ENCODE results near the gene CTNND2.

Gene CTNND2

DNA sequence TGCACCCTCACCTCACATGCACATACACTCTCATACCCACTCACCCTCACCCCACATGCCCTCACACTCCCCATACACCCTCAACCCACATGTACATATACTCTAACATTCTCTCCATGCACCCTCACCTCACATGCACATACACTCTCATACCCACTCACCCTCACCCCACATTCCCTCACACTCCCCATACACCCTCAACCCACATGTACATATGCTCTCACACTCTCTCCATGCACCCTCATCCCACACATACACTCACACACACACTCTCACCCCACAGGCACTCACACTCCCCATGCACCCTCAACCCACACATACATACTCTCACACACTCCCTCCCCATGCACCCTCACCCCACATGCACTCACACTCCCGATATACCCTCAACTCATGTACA is 593.0 kb downstream of the CTNND2 start:
- no peak for DNase-seq (ENCODE audit: low spot score)

DNA sequence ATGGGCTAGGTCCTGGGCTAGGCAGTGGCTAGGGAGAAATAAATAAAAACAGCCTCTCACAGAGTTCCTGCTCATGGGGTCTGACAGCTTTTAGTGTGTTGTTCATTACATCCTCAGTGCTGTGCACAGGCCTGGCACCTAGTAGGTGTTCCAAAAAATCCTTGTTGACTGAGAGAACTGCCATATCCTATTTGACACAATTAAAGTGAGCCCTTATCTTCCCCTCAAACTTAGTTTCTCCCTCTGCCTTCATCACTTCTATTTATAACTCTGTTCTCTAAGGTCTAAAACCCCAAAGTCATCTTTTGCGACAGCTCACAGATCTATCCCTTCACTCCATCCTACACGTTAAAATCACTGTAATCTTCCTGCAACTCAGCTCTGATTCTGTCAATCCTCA is 594.1 kb downstream of the CTNND2 start:
- no peak for DNase-seq (ENCODE audit: low spot score)

DNA sequence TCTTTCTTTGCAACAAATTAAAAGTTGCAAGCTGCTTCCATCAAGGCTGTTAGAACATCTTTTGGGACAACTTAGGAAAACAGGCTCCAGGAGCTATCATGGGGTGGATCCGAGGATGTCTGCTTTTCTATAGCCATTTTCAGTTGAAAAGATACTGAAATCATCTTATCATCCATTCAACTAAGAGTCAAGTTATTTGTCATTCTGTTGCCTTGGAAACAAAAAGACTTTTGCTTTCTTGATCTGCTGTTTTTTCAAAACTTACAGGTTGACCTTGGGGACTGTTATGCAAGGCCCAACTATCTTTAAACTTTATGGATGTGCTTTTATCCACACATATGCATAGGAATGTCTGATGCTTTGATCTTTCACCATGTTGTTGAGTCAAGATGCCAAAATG is 597.9 kb downstream of the CTNND2 start:
- DNase-seq (ENCODE audit: low spot score), result no peak

DNA sequence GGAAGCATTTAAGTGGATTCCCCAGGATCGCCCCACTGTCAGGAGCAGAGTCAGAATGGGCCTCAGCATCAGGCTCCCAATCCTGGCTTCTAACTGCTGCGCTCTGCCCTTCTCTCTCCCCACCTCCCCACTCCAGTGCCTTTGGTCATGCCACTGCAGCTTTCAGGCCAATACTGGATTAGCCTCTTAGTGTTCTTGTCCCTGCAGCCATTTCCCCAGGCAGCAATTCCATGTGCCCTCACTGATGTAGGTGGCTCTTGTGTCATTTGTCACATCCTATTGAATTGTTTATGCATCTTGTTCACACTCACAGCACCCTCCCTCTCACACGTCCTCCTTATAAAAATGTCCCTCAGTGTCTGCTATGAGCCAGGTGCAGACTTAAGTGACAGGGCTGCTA is 599.0 kb downstream of the CTNND2 start:
- DNase-seq (ENCODE audit: low spot score), result no peak

DNA sequence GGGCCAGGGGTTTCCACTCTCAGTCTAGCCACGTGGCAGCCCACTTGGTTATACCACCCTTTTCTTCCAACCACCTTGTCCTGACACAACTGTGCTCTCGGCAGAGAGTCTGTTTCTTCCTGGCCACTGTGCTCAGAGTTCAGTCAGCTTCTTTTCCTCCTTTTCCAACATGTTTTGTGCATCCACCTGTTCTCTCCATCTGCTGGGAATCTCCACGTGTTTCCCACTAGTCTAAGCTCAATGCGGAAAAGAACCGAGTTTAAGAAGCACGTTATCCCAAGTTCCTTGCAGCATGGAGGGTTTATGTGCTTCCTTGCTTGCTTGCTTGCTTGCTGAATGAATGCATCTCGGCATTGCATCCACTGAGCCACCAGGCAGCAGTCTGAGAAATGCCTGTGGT is 599.6 kb downstream of the CTNND2 start:
- no peak for DNase-seq (ENCODE audit: low spot score)

DNA sequence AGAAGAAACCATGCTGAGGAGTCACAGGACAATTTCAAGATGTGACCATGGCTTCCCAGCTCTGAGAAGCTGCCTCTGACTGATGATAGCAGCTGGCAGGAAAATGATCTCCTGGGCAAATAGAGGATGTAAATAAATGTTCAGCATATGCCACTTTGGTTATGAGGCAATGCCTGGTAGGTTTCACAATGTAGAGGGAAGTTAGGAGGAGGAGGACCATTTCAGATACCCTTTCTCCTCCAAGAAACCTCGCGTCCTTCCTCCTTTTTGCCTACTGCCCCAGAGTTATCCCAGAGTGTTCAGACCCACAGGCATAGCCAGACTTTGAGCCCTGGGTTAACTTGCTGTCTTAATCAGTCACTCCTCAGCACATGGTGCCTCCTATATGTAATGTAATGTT is 601.6 kb downstream of the CTNND2 start:
- DNase-seq (ENCODE audit: low spot score), result no peak

DNA sequence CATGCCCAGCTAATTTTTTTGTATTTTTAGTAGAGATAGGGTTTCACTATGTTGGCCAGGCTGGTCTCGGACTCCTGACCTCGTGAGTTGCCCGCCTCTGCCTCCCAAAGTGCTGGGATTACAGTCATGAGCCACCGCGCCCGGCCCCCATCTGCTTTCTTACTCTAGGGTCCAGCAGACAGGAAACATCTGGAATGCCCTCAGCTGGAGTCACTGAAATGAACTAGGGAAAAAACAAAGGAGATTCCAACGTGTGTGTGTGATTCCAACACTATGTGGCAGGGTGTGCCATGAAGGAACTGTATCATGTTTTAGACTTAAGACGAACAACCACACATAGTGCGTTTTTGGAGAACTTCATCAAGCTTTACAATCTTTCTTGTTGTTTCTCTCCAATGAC is 603.1 kb downstream of the CTNND2 start:
- no peak for DNase-seq (ENCODE audit: low spot score)

DNA sequence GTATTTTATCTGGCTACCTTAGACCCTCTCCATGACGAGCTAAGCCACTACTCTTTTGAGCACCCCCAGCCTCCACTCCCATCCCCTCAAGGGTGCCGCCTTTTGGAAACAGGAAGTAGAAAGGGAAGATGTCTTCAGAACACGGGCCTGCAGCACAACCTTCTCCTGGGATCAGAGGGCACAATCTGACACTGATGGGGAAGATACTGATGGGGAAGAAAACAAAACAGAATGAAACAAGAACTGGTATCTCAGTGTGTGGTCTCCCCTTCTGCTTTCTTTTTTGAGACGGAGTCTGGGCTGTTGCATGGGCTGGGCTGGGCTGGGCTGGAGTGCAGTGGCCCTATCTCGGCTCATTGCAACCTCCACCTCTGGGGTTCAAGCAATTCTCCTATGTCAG is 603.5 kb downstream of the CTNND2 start:
- DNase-seq (ENCODE audit: low spot score), result no peak

DNA sequence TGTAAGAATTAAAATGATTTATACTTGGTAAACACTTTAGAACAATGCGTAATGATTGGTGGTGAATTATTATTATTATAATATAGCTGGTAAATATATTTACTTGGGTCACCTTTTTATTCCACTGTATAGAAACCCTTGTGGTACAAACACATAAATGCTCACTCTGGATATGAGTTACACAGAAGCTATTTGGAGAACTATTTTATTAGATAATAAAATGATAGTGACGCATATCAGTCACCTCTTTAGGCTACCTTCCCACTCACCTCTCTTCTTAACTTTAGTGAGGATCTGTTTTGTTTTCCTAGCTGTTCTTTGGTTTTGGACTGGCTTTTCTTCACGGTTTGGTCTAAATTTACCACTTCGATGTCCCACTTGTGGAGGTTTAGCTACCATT is 605.4 kb downstream of the CTNND2 start:
- DNase-seq (ENCODE audit: low spot score), result no peak

DNA sequence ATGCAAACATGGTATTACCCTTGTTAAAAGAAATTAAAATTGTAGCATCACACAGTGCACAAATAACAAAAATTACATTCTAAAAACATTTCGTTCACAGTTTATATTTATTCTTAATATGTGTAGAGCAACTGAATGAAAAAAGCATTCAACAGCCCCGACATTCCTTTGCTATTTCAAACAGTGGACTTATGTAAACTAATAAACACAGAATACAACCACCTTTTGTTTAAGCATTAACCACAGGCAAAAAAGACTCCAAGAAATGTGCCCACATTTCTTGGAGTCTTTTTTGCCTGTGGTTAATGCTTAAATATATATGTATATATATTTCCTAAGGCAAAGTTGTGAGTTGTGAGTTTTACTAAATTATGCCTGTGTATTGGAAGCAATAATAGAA is 610.7 kb downstream of the CTNND2 start:
- no peak for DNase-seq (ENCODE audit: low spot score)

DNA sequence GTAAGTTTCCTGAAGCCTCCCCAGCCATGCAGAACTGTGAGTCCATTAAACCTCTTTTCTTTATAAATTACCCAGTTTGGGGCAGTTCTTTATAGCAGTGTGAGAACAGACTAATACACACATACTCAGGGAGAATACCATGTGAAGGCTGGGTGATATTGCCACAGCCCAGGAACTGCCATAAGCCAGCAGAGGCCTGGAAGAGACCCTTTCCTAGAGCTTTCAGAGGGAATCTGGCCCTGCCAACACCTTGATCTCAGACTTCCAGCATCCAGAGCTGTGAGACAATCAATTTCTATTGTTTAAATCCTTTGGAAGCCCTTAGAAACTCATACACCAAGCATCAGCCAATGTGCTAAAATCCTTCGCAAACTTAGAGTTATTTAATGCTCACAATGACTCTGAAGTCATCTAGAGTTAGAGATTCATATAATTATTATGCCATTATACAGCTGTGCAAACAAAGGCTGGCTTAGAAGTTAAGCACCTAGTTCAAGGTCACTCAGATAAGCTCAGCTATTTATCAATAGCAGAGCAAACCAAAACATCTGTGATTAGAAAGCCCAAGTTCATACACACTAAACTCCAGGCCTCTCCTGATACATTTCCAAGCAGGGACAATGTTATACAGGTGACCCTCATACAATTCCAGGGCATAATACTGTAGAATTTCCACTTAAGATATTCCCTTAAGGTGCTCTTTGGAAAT is 611.4 kb downstream of the CTNND2 start:
- no peak for DNase-seq (ENCODE audit: low spot score)

DNA sequence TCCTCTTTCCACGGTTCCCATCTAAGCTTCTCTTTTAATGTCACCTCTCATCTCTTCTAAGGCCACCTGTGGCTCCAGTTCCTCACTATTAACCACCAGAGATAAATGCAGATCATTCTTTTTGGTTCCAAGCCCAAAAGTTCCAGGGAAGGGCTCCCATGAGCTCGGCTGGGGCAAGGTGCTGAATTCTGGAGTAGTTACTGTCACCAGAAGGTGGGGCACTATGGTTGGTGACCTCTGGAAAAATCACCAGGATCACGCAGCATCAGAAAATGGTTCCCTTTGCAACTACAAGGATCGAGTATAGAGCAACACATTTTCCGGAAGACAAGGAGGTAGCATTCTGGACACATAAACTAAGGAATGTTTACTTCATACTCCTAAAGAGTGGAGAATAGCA is 614.5 kb downstream of the CTNND2 start:
- DNase-seq (ENCODE audit: low spot score), result no peak

DNA sequence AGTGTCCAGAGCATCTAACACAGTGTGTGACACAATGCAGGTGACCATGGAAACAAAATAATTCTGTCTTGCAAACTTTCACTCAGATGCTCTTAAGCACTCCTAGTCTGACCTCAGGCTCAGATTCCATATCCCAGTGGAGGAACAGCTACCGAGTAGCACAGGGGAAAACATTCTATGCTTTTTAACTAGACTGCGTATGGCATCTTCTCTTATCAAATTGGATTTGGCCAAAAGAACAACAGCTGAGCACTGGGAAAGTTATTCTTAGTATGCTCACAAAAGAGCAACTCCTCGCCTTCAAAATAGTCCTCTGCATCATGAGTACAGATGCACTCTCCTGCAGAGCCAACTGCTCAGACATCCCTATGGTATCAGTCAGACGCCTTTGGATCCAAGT is 615.0 kb downstream of the CTNND2 start:
- DNase-seq (ENCODE audit: low spot score), result no peak

DNA sequence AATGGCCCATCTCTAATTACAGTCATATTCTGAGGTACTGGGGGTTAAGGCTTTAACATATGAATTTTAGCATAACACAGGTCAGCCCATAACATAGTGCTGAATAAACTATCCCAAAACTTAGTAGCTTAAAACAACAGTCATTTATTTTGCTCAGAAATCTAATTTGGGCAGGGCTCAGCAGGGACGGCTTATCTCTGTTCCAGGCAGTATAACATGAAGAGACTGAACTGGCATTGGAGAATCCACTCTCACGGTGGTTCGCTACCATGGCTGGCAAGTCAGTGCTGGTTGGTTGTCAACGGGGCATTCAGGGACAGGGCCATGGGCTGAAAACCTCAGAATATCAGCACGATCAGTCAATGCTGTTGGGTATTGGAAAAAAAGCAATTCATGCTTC is 622.4 kb downstream of the CTNND2 start:
- no peak for DNase-seq (ENCODE audit: low spot score)

DNA sequence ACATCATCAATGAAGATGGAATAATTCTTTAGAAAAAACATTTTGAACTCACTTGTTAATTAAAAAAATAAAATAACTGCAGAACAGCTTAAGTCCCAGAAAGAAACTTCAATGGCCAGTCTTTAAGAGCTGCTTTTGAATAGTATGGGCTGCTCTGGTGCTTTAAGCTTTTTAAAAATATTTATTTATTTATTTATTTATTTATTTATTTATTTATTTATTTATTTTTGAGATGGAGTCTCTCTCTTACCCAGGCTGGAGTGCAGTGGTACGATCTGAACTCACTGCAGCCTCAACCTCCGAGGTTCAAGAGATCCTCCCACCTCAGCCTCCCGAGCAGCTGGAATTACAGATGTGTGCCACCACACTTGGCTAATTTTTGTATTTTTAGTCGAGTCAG is 626.9 kb downstream of the CTNND2 start:
- no peak for DNase-seq (ENCODE audit: low spot score)

DNA sequence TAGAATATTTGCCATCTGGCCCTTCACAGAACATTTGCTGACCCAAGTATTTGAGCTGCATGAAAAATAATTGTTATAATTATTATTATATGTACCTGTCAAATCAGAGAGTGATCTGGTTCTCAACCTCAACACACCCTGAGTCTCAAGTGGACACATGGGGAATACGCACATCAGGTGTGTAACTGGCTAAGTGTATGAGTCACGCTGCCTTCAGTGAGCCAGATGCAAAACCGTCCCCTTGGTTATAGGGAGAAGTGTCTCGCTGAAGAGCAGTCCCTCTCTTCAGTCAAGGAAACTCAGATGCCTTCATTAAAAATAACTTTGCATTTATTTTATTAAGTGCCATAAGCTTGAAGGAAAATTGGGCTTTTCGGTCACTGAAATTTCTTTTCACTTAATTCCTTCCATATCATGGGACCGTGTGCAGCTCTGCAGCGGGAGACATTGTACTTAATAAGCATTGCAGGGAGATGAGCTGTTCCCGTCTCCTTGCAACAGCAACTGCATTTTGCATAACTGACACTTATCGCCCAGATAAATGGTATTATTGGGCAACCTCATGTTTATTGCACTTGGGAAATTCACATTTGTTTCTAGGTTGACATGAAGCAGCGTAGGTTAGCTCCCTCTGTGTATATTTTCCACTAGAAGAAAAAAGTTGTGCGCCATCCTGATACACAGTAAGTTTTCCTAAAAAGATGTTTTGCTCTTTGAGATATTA is 630.9 kb downstream of the CTNND2 start:
- DNase-seq (ENCODE audit: low spot score), result no peak

DNA sequence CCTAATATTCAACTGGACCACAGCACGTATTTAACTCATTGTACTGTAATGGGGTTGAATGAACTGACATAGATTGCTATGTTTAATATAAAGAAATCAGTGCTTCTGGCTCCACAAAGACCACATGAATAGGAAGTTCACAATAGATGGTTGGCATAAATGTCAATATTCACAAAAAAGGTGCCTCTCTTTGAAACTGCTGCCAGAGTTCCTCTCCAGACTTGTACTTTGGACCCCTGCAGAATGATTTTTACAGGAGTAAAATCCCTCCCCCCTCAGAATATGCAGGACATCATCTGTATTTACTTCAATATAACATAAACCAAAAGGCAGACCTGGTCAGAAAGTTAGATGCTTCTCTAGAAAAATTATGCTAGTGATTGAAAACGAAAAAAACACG is 634.7 kb downstream of the CTNND2 start:
- no peak for DNase-seq (ENCODE audit: low spot score)

DNA sequence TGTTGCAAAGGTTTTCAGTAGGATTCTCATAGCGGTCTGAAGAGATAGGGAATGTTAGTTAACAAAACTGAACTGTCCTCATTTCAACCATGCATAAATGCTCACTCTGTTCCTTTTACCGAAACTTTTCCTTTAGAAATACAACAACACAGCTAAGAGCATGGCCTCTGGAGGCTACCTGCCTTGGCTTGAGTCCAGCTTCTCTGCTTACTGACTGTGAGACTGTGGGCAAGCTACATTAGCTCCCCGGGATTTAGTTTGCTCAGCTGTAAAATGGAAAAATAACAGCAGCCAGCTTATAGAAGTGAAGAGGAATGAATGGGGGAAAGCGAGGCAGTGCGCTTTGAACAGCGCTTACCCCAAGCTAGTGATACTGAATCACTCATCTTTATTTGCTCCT is 635.4 kb downstream of the CTNND2 start:
- no peak for DNase-seq (ENCODE audit: low spot score)

DNA sequence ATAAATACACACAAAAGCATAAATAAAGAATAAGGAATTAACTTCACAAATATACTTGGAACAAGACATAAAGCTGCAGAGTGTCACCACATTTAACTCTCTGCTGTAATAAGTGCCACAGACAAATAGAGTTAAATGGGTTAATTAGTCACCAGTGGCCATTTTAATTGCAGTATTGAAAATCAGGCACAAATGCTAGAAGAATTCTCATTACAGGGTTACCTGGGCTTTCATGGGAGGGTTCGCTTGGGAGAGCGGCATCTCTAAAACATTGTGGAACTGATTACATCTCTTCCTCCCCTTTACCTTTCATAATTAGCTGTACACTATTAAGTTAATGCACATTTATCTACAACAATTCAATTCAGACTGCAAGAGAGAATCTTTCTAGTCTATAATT is 637.9 kb downstream of the CTNND2 start:
- no peak for DNase-seq (ENCODE audit: low spot score)

DNA sequence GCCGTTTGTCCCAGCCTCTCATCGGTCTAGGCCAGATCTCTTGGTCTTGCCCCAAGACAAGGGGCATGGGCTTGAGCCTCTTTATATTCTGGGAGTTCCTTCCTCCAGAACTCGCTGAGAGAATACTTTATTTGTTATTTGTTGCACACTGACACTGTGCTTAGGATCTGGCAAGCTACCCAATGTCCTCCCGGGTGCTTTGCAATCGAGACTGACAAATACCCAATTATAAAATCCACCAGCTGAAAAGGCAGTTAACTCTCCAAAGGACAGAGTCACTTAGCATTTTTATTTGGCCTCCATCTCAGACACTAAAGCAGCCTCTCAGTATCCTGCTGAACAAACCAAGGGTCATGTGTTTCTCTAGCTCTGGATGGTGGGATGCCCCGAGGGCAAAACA is 643.0 kb downstream of the CTNND2 start:
- no peak for DNase-seq (ENCODE audit: low spot score)

DNA sequence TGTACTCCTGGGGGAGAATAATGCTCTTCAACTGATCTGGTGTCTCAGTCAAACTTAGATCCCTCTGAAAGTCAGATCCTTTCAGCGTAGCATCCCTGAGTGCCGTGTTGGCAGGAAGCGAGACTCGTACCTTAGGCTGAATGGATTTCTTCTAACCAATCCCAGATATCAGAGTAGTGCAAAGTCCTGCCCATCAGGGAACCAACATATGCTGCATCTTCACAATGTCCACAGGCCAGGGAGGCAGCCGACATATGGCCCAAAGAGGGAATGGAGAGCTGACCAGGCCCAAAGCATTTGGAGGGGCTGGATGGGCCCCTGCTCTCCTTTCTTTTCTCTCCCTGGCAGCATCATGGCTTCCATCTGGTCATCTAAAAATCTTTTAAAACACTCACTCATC is 646.2 kb downstream of the CTNND2 start:
- DNase-seq (ENCODE audit: low spot score), result no peak

DNA sequence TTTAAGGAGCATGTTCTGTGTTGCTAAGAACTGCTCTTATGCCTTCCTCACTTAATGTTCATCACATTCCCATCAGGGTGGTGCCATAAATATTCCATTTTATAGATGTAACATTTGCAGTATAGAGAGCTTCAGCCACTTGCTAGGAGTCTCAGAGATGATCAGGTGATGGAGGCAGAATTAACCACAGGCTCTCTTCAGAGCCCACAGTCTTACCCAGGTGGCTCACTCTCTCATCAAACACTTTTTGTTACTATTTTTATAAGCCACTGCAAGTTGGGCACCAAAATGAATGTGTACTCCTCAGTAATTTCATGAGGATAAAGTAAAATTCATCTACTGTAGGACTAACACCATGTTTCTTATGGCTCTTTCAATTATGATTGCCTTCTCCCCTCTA is 651.7 kb downstream of the CTNND2 start:
- no peak for DNase-seq (ENCODE audit: low spot score)

DNA sequence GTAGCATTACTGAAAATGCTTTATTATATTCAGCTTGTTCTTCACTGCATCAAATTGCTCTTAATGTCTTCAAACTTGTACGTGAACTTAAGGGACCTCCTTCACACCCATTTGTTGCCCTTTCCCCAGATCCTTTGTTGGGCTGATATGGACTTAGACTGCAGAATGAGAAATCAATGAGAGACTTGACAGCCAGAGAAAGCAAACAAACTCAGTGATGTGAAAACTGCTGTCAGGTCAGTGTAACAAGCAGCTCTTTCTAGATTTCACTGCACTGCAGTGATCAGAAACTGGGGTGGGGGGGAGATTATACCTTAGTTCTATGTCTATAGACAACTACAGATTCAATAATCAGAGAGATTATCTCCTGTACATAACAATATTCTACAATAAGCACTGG is 652.2 kb downstream of the CTNND2 start:
- DNase-seq (ENCODE audit: low spot score), result no peak

DNA sequence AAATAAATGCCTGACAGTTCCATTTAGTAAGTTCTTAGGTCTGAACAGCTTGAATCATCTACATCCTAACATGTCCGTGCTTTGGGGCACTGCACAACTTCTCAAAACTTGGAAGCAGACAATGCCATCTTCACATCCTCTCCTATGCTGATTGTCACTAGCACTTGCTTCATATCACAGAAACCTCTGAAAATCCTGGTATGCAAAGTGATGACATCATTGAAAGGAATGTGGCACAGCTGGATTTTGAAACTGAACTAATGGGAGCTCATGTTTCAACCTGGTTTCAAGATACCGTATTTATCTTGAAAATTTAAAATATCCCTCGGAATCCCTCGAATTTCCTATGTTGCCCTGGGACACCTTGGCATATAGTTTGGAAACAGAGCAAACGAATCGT is 653.0 kb downstream of the CTNND2 start:
- no peak for DNase-seq (ENCODE audit: low spot score)

Data from germinal center (tissue), 1 donor.